ENCODE results near the gene ZNRF3. TPM values are rescaled to one million over a fixed set of nuclear protein-coding genes. Genes with fewer than 3 reads are reported as not detected.

Gene ZNRF3
- polyA plus RNA-seq, 1 of the 3 experiments (the other 2 are of a cell fraction), result 4.2 TPM

GRCh38 chr22:28988457-28988856 lies 105.1 kb downstream of the ZNRF3 start:
- TF ChIP-seq MEF2A (IDR thresholded peaks at IDR 0.05; ENCODE audit: borderline replicate concordance, low read depth), result no peak
- TF ChIP-seq NRF1 (IDR thresholded peaks at IDR 0.05; ENCODE audit: low read depth, low read length), result no peak
- TF ChIP-seq RXRA (IDR thresholded peaks at IDR 0.05; ENCODE audit: borderline replicate concordance, low read depth), result no peak
- TF ChIP-seq PBX3 (IDR thresholded peaks at IDR 0.05), result no peak
- no peak for TF ChIP-seq FOSL2 (IDR thresholded peaks at IDR 0.05; ENCODE audit: borderline replicate concordance, low read depth)
- TF ChIP-seq MXI1 (IDR thresholded peaks at IDR 0.05; ENCODE audit: low read depth, low read length), result no peak
- Histone ChIP-seq H3K79me2 (ENCODE audit: insufficient read depth) (no peaks in the 10 kb centered on the region; the same call in 1 of the 2 replicates), H3K27me3 (ENCODE audit: insufficient read depth) (no peaks in the 10 kb centered on the region), H3K4me3 (ENCODE audit: low read depth in 2 of 2, low read length in 1 of 2) (no peak overlapping the region), H3K9ac (no peak overlapping the region), H3K36me3 (replicated peaks in 1 of 2; ENCODE audit: control insufficient read depth in 1 of 2, insufficient read depth in 2 of 2, low read length in 1 of 2) (peaks cover 5 to 17% of the 10 kb centered on the region in 2 experiments), H3K9me2 (no peaks in the 10 kb centered on the region), H3K9me3 (peaks cover 5% of the 10 kb centered on the region; the same call in 1 of the 2 replicates), H2AFZ (ENCODE audit: low read depth) (no peak overlapping the region), H3K4me1 (ENCODE audit: control insufficient read depth in 1 of 2, insufficient read depth in 2 of 2, low read depth in 1 of 2, low read length in 1 of 2) (peaks cover 0 to under 1% of the 10 kb centered on the region in 2 experiments; a peak in 1 of 4 replicates), H3K27ac (ENCODE audit: low read depth in 2 of 2, low read length in 1 of 2) (no peak overlapping the region), H4K20me1 (ENCODE audit: insufficient read depth) (no peaks in the 10 kb centered on the region), H3K4me2 (no peak overlapping the region), H3F3A (replicated peaks; ENCODE audit: insufficient read depth) (no peaks in the 10 kb centered on the region)
- 94% methylated on average over 4 of the region's 4 CpGs for WGBS (ENCODE audit: low lambda C conversion rate)
- DNase-seq, result no peak
- CTCF ChIA-PET, result interaction anchor here (1.2 kb wide), 1 partner anchor 11 kb away, joined by 3 read pairs; no protein-coding TSS in a partner anchor
- POLR2A ChIA-PET, result no interaction called here

- DNase-seq, result no peak
- Histone ChIP-seq H3K79me2 (ENCODE audit: insufficient read depth) (no peaks in the 10 kb centered on the region; the same call in 1 of the 2 replicates), H4K20me1 (ENCODE audit: insufficient read depth) (no peaks in the 10 kb centered on the region), H3K36me3 (replicated peaks in 1 of 2; ENCODE audit: control insufficient read depth in 1 of 2, insufficient read depth in 2 of 2, low read length in 1 of 2) (peaks cover 5 to 17% of the 10 kb centered on the region in 2 experiments), H3K27me3 (ENCODE audit: insufficient read depth) (no peaks in the 10 kb centered on the region), H2AFZ (ENCODE audit: low read depth) (no peak overlapping the region), H3K4me1 (ENCODE audit: control insufficient read depth in 1 of 2, insufficient read depth in 2 of 2, low read depth in 1 of 2, low read length in 1 of 2) (no peaks in the 10 kb centered on the region), H3K9ac (no peak overlapping the region), H3K9me2 (no peaks in the 10 kb centered on the region), H3K4me3 (ENCODE audit: low read depth in 2 of 2, low read length in 1 of 2) (no peak overlapping the region), H3K9me3 (peaks cover 5% of the 10 kb centered on the region; the same call in 1 of the 2 replicates), H3K4me2 (no peak overlapping the region), H3K27ac (ENCODE audit: low read depth in 2 of 2, low read length in 1 of 2) (no peak overlapping the region), H3F3A (replicated peaks; ENCODE audit: insufficient read depth) (no peaks in the 10 kb centered on the region)
- ChIA-PET POLR2A (no interaction called here), CTCF (interaction anchor here (1.3 kb wide), 1 partner anchor 133 kb away, joined by 3 read pairs; no protein-coding TSS in a partner anchor)
- TF ChIP-seq GABPA (IDR thresholded peaks at IDR 0.05; ENCODE audit: low read depth) (no peak), ELF1 (IDR thresholded peaks at IDR 0.05) (no peak), POLR2AphosphoS5 (IDR thresholded peaks at IDR 0.05; ENCODE audit: low read depth, low read length) (no peak)
- 84% methylated on average over 4 of the region's 5 CpGs for WGBS (ENCODE audit: low lambda C conversion rate)
These were observed 105.7 kb downstream of the ZNRF3 start for GRCh38 chr22:28989035-28989464.

DNA sequence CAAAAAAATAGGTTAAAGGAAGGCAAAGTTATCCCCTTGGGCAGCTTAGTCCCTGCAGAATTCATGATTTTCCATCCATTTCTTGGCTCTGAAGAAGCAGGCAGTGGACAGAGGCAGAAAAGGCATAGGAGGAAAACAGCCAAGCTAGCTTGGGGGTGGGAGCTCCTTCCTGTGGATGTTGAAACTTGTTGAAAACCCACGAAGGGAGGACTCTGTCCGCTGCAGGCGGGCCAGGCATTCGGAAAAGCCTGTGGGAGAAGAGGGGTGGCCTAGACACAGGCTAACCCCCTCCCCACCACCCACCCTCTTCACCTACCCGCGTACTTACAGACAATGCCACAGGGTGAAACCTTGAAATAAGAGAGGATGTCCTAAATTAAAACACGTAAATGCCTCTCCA lies 106.1 kb downstream of the ZNRF3 start:
- POLR2A ChIA-PET, result no interaction called here
- no peak for TF ChIP-seq NRF1 (IDR thresholded peaks at IDR 0.05; ENCODE audit: low read depth, low read length)
- no peak for TF ChIP-seq MAX (IDR thresholded peaks at IDR 0.05; ENCODE audit: low read depth)
- no peak for DNase-seq
- Histone ChIP-seq H3K9me2 (no peaks in the 10 kb centered on the region), H3K9ac (no peak overlapping the region), H3K27me3 (ENCODE audit: insufficient read depth) (no peaks in the 10 kb centered on the region), H2AFZ (ENCODE audit: low read depth) (no peak overlapping the region), H3K4me2 (no peak overlapping the region), H3K9me3 (peaks cover 5% of the 10 kb centered on the region; the same call in 1 of the 2 replicates), H3K36me3 (replicated peaks in 1 of 2; ENCODE audit: control insufficient read depth in 1 of 2, insufficient read depth in 2 of 2, low read length in 1 of 2) (peaks cover 5 to 17% of the 10 kb centered on the region in 2 experiments), H3F3A (replicated peaks; ENCODE audit: insufficient read depth) (no peaks in the 10 kb centered on the region), H3K27ac (ENCODE audit: low read depth in 2 of 2, low read length in 1 of 2) (no peak overlapping the region), H4K20me1 (ENCODE audit: insufficient read depth) (no peaks in the 10 kb centered on the region), H3K79me2 (ENCODE audit: insufficient read depth) (no peaks in the 10 kb centered on the region; the same call in 1 of the 2 replicates), H3K4me3 (ENCODE audit: low read depth in 2 of 2, low read length in 1 of 2) (no peak overlapping the region), H3K4me1 (ENCODE audit: control insufficient read depth in 1 of 2, insufficient read depth in 2 of 2, low read depth in 1 of 2, low read length in 1 of 2) (no peaks in the 10 kb centered on the region)
- CTCF ChIA-PET, result interaction anchor here (1.3 kb wide), 1 partner anchor 134 kb away, joined by 3 read pairs; no protein-coding TSS in a partner anchor
- WGBS (ENCODE audit: low lambda C conversion rate), result 92% methylated on average over 7 of the region's 7 CpGs

Data from SK-N-SH (cell line).